ENCODE data around the gene PDCD7.
"Not testable (repeated sequence)": the region's sequence is repeated elsewhere in the genome, so short reads cannot be mapped to it uniquely, and the experiment has no call there.

The PDCD7 gene

GRCh38 chr15:65133548-65134200 is at the start of gene PDCD7:
Gene PDCD7, minus strand, starts transcription at chr15:65133808. Its CDS starts 27 bp downstream, at chr15:65133781.
- Histone ChIP-seq H3F3A (ENCODE audit: insufficient read depth, low read length) (no peaks in the 10 kb centered on the region), H3K9me3 (ENCODE audit: low read length) (no peaks in the 10 kb centered on the region), H3K4me3 (ENCODE audit: low read depth, low read length, poor library complexity, severe bottlenecking) (peak within 1 kb of the TSS; percentile 77), H3K36me3 (ENCODE audit: insufficient read depth, low read length) (peaks cover 18% of the 10 kb centered on the region; the same call in 1 of the 2 replicates), H3K9me2 (ENCODE audit: low read depth, low read length) (no peaks in the 10 kb centered on the region), H3K27ac (ENCODE audit: low read depth, low read length, poor library complexity, severe bottlenecking) (peak within 1 kb of the TSS; percentile 44), H2AFZ (ENCODE audit: low read length) (peak within 1 kb of the TSS; percentile 68; the same call in 1 of the 2 replicates), H3K4me1 (ENCODE audit: insufficient read depth, low read length, severe bottlenecking) (peaks cover 22% of the 10 kb centered on the region), H3K4me2 (ENCODE audit: low read length) (peak within 1 kb of the TSS; percentile 89), H4K20me1 (ENCODE audit: insufficient read depth, low read length) (no peaks in the 10 kb centered on the region), H3K9ac (ENCODE audit: low read length) (peak within 1 kb of the TSS; percentile 75), H3K79me2 (ENCODE audit: insufficient read depth, low read length) (peaks cover 8% of the 10 kb centered on the region), H3K27me3 (ENCODE audit: insufficient read depth, low read length) (no peaks in the 10 kb centered on the region)
- no peak for TF ChIP-seq CTCF (IDR thresholded peaks at IDR 0.05; ENCODE audit: low read length)
- no peak for TF ChIP-seq EZH2 (IDR thresholded peaks at IDR 0.05; ENCODE audit: borderline replicate concordance, low read length)

DNA sequence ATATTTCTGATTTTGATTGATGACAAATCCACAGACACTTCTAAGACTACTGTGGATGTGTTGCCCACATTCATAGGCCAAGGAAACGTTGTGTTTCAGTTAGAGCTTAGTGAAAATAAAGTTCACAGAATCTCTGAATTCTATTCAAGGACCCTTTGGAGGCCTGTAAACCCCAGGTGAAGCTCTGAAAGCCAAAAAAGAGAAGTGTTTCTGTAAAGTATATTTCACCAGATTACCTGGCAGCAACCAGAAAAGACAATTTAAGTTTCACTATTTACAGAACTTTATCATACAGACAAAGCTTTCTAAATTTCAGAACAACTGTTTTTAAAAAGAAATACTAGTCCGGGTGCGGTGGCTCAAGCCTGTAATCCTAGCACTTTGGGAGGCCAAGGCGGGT is 48.9 kb upstream of the PDCD7 start:
- H3K9ac ChIP-seq (ENCODE audit: low read length) = peak overlapping the region; percentile 8; the same call in 1 of the 2 replicates
- H3K27ac ChIP-seq (ENCODE audit: low read depth, low read length, poor library complexity, severe bottlenecking) = peak overlapping the region; percentile 57
- H3F3A ChIP-seq (ENCODE audit: insufficient read depth, low read length) = no peaks in the 10 kb centered on the region

DNA sequence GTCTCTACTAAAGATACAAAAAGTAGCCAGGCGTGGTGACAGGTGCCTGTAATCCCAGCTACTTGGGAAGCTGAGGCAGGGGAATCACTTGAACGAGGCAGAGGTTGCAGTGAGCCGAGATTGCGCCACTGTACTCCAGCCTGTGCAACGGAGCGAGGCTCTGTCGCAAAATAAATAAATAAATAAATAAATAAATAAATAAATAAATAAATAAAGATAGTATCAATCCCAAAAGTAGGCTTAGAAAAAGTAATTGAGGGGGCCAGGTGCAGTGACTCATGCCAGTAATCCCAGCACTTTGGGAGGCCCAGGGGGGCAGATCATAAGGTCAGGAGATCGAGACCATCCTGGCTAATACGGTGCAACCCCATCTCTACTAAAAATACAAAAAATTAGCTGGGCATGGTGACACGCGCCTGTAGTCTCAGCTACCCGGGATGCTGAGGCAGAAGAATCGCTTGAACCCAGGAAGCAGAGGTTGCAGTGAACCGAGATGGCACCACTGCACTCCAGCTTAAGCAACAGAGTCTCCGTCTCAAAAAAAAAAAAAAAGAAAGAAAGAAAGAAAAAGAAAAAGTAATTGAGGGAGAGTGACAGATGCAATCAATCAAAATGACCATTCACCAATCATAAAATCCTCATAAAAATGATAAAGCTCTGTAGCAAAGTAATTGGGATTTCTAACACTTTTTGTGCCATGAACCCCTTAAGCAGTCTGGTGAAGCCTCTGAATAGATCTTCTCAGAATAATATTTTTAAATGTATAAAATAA is 48.2 kb upstream of the PDCD7 start:
- not testable (repeated sequence) for H3K27ac ChIP-seq (ENCODE audit: low read depth, low read length, poor library complexity, severe bottlenecking); H2AFZ ChIP-seq (ENCODE audit: low read length); H3K9me3 ChIP-seq (ENCODE audit: low read length); H3K27me3 ChIP-seq (ENCODE audit: insufficient read depth, low read length); H3F3A ChIP-seq (ENCODE audit: insufficient read depth, low read length); H4K20me1 ChIP-seq (ENCODE audit: insufficient read depth, low read length); H3K4me2 ChIP-seq (ENCODE audit: low read length); H3K9me2 ChIP-seq (ENCODE audit: low read depth, low read length); H3K9ac ChIP-seq (ENCODE audit: low read length); H3K4me3 ChIP-seq (ENCODE audit: low read depth, low read length, poor library complexity, severe bottlenecking)
- H3K79me2 ChIP-seq (ENCODE audit: insufficient read depth, low read length) = peaks cover 35% of the 10 kb centered on the region
- peaks cover 37% of the 10 kb centered on the region for H3K36me3 ChIP-seq (ENCODE audit: insufficient read depth, low read length)
- H3K4me1 ChIP-seq (ENCODE audit: insufficient read depth, low read length, severe bottlenecking) = peaks cover 23% of the 10 kb centered on the region

More for the DNA sequence above, 48.9 kb upstream of the PDCD7 start:
- Histone ChIP-seq H4K20me1 (ENCODE audit: insufficient read depth, low read length) (no peaks in the 10 kb centered on the region), H3K9me2 (ENCODE audit: low read depth, low read length) (no peaks in the 10 kb centered on the region), H3K79me2 (ENCODE audit: insufficient read depth, low read length) (peaks cover 35% of the 10 kb centered on the region), H3K27me3 (ENCODE audit: insufficient read depth, low read length) (no peaks in the 10 kb centered on the region), H3K36me3 (ENCODE audit: insufficient read depth, low read length) (peaks cover 30% of the 10 kb centered on the region), H3K4me1 (ENCODE audit: insufficient read depth, low read length, severe bottlenecking) (peaks cover 23% of the 10 kb centered on the region), H2AFZ (ENCODE audit: low read length) (no peak overlapping the region), H3K4me3 (ENCODE audit: low read depth, low read length, poor library complexity, severe bottlenecking) (peak overlapping the region; percentile 93), H3K9me3 (ENCODE audit: low read length) (no peaks in the 10 kb centered on the region), H3K4me2 (ENCODE audit: low read length) (peak overlapping the region; percentile 92)
- no peak for TF ChIP-seq EZH2 (IDR thresholded peaks at IDR 0.05; ENCODE audit: borderline replicate concordance, low read length)
- TF ChIP-seq CTCF (IDR thresholded peaks at IDR 0.05; ENCODE audit: low read length) = no peak
